ENCODE data around the gene DNAJB5.

DNA sequence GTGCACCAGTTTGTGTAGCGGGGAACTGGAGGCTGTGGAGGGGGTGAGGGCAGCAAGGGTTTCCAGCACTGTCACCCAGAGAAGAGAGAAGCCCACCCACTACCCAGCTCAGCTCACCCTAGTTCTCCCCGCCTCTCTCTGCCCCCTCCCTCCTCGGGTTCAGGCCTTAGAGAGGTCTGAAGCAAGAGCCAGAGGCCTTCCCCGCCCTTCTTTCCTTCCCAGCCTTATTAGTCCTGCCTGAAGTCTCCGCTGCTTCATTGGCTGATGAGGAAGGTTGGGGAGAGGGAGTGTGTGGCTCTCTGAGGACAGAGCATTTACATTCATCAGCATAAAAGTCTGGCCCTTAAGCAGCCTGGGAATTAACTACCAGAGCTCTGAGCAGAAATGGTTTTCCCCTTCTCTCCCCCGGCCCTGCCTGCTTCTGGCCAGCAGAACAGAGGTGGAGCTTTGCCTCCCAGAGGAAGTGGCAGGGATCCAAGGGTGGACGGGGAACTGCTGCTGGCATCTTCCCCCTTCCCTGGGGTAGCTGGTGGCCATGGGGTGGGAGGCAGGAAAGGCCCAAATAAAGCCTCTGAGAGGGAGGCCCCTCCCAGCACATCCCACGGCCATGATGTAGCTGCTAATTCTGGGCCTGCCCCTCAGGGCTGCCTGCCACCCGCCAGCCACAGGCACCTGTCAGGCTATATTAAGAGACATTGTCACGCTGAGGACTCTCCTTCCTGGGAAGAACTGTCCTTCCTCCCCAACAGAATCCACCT lies 4.1 kb downstream of the DNAJB5 start:
- no peak for TF ChIP-seq CTCF (IDR thresholded peaks at IDR 0.05)
- no peak for TF ChIP-seq POLR2A (IDR thresholded peaks at IDR 0.05)
- peak in 1 of 2 donors; percentile 72 for TF ChIP-seq POLR2AphosphoS5 (IDR thresholded peaks at IDR 0.05; ENCODE audit: insufficient read depth in 1 of 2, low read depth in 1 of 2)
